Neuronal stem cell (in vitro differentiated cells): ENCODE measurements around the gene SPDL1. TPM values are rescaled to one million over a fixed set of nuclear protein-coding genes. Genes with fewer than 3 reads are reported as not detected.

Source experiments
- DNase-seq: peaks from one replicate; pipeline ENCODE4 v3.0.0-alpha.2; 2013; ENCODE audit warnings: low spot score
- H2AFZ ChIP-seq: one replicate; pipeline ENCODE4 v1.6.1; 2013; ENCODE audit warnings: mild to moderate bottlenecking, low read length, inconsistent platforms
- H2AK5ac ChIP-seq: 2 replicates; pipeline ENCODE4 v1.6.1; 2013; ENCODE audit warnings: low read depth, mild to moderate bottlenecking, inconsistent platforms, low read length, moderate library complexity, mixed read lengths
- H2BK120ac ChIP-seq: 2 replicates; pipeline ENCODE4 v1.6.1; 2013; ENCODE audit warnings: low read depth, mild to moderate bottlenecking, inconsistent platforms, low read length, moderate library complexity, mixed read lengths
- H2BK12ac ChIP-seq: one replicate; pipeline ENCODE4 v1.6.1; 2013; ENCODE audit warnings: low read length, inconsistent platforms
- H2BK15ac ChIP-seq: 2 replicates; pipeline ENCODE4 v1.6.1; 2013; ENCODE audit warnings: mild to moderate bottlenecking, low read length, inconsistent platforms, mixed read lengths
- H2BK5ac ChIP-seq: one replicate; pipeline ENCODE4 v1.6.1; 2013; ENCODE audit warnings: inconsistent platforms, mild to moderate bottlenecking, low read length, moderate library complexity
- H3K14ac ChIP-seq: one replicate; pipeline ENCODE4 v1.6.1; 2013; ENCODE audit warnings: low read length, inconsistent platforms
- H3K18ac ChIP-seq: 2 replicates; pipeline ENCODE4 v1.6.1; 2013; ENCODE audit warnings: low read length, inconsistent platforms
- H3K23ac ChIP-seq: 2 replicates; pipeline ENCODE4 v1.6.1; 2013; ENCODE audit warnings: low read depth, mild to moderate bottlenecking, mixed read lengths, low read length, inconsistent platforms; ENCODE audit not compliant: poor library complexity
- H3K27ac ChIP-seq: replicated peaks from 3 replicates; pipeline ENCODE4 v1.5.1; 2013; ENCODE audit warnings: low read length, inconsistent platforms
- H3K27me3 ChIP-seq, 3 experiments: 2 replicates each; pipeline ENCODE4 v1.6.1; 2013; ENCODE audit warnings: low read length in 3 of 3, mild to moderate bottlenecking in 2 of 3, inconsistent platforms in 1 of 3, low read depth in 1 of 3, mixed read lengths in 1 of 3, moderate library complexity in 1 of 3; ENCODE audit not compliant: control insufficient read depth in 3 of 3, insufficient read depth in 3 of 3
- H3K36me3 ChIP-seq, 2 donors: replicated peaks in 1 of 2; 2 replicates each; pipeline ENCODE4 v1.6.1; 2013; ENCODE audit warnings: low read length in 2 of 2; ENCODE audit not compliant: control insufficient read depth in 2 of 2, insufficient read depth in 2 of 2
- H3K4ac ChIP-seq: 2 replicates; pipeline ENCODE4 v1.6.1; 2013; ENCODE audit warnings: inconsistent platforms, mild to moderate bottlenecking, low read length, moderate library complexity
- H3K4me1 ChIP-seq, 2 donors: 1 replicate in 1 of 2; 2 replicates in 1 of 2; pipeline ENCODE4 v1.6.1; 2013; ENCODE audit warnings: low read length in 2 of 2, low read depth in 1 of 2; ENCODE audit not compliant: control insufficient read depth in 2 of 2, insufficient read depth in 1 of 2
- H3K4me2 ChIP-seq: one replicate; pipeline ENCODE4 v1.6.1; 2013; ENCODE audit warnings: mild to moderate bottlenecking, low read length, inconsistent platforms; ENCODE audit not compliant: insufficient read depth, poor library complexity, severe bottlenecking
- H3K4me3 ChIP-seq, 2 donors: 2 replicates each; pipeline ENCODE4 v1.5.1; 2013; ENCODE audit warnings: low read length in 2 of 2, mild to moderate bottlenecking in 2 of 2, inconsistent platforms in 1 of 2, moderate library complexity in 1 of 2
- H3K79me1 ChIP-seq: one replicate; pipeline ENCODE4 v1.6.1; 2013; ENCODE audit warnings: low read depth, mild to moderate bottlenecking, inconsistent platforms, low read length, moderate library complexity
- H3K9ac ChIP-seq: one replicate; pipeline ENCODE4 v1.6.1; 2013; ENCODE audit warnings: mild to moderate bottlenecking, low read depth, low read length, inconsistent platforms; ENCODE audit not compliant: poor library complexity
- H3K9me3 ChIP-seq, 2 donors: replicated peaks in 1 of 2; 2 replicates each; pipeline versions ENCODE3 to v1.6.1; 2013; ENCODE audit warnings: low read length in 2 of 2, mild to moderate bottlenecking in 2 of 2, inconsistent platforms in 1 of 2, low read depth in 1 of 2, mixed read lengths in 1 of 2, moderate library complexity in 1 of 2; ENCODE audit not compliant: control insufficient read depth in 2 of 2, insufficient read depth in 1 of 2
- H4K8ac ChIP-seq: one replicate; pipeline ENCODE4 v1.6.1; 2013; ENCODE audit warnings: low read depth, mild to moderate bottlenecking, inconsistent platforms, low read length, moderate library complexity
- H4K91ac ChIP-seq: one replicate; pipeline ENCODE4 v1.6.1; 2013; ENCODE audit warnings: low read length, low read depth, mild to moderate bottlenecking, inconsistent platforms; ENCODE audit not compliant: poor library complexity
- WGBS, 2 donors: extraction: QIAGEN DNeasy Blood & Tissue Kit; methylation state at CpG; one replicate each; pipeline ENCODE4 v1.1.7; 2013; ENCODE audit warnings: missing lambda C conversion rate in 2 of 2, mixed read lengths in 1 of 2; ENCODE audit not compliant: insufficient read length in 2 of 2, insufficient replicate concordance in 1 of 2; ENCODE audit errors: extremely low coverage in 2 of 2; 5-methylcytosine and 5-hydroxymethylcytosine counted together
- small RNA-seq: library from polyadenylated mRNA; stranded (forward); fragments of <200 nt; extraction: miRNeasy Mini kit (QIAGEN cat#:217004); gene quantifications from one replicate; pipeline ENCODE3, GENCODE V24; 2013; ENCODE audit not compliant: insufficient read depth

The SPDL1 gene

GRCh38 chr5:169652057-169652456, 68.5 kb downstream of the SPDL1 start:
- H3K4ac ChIP-seq: no peak overlapping the region
- no peak overlapping the region for H2BK15ac ChIP-seq
- H2AFZ ChIP-seq: no peak overlapping the region
- H3K4me2 ChIP-seq: no peak overlapping the region
- H3K9ac ChIP-seq: no peak overlapping the region
- no peak overlapping the region for H3K14ac ChIP-seq
- H3K4me1 ChIP-seq: no peaks in the 10 kb centered on the region
- no peak overlapping the region for H2BK12ac ChIP-seq
- no peak overlapping the region for H3K27ac ChIP-seq
- no CpG with 5 or more reads among the region's 1 CpG for WGBS, 2 donors
- H4K91ac ChIP-seq: no peak overlapping the region
- no peak overlapping the region for H4K8ac ChIP-seq
- no peaks in the 10 kb centered on the region for H3K9me3 ChIP-seq
- no peak overlapping the region for H3K18ac ChIP-seq
- H2AK5ac ChIP-seq: no peak overlapping the region
- peaks cover 0 to 9% (median 0%) of the 10 kb centered on the region in 3 experiments for H3K27me3 ChIP-seq
- H2BK5ac ChIP-seq: no peak overlapping the region
- no peak overlapping the region for H3K4me3 ChIP-seq
- H3K23ac ChIP-seq: no peak overlapping the region
- no peaks in the 10 kb centered on the region for H3K79me1 ChIP-seq
- no peak overlapping the region for H2BK120ac ChIP-seq
- no peak for DNase-seq
- no peaks in the 10 kb centered on the region for H3K36me3 ChIP-seq

- Histone ChIP-seq H2BK120ac (no peak overlapping the region), H3K14ac (peak overlapping the region; percentile 51), H2AFZ (no peak overlapping the region), H3K23ac (no peak overlapping the region), H2BK5ac (no peak overlapping the region), H3K4me2 (no peak overlapping the region), H2AK5ac (no peak overlapping the region), H3K79me1 (no peaks in the 10 kb centered on the region), H3K9ac (no peak overlapping the region), H3K27me3 (peaks cover 0 to 9% (median 0%) of the 10 kb centered on the region in 3 experiments), H3K9me3 (no peaks in the 10 kb centered on the region), H4K8ac (no peak overlapping the region), H3K27ac (no peak overlapping the region), H3K36me3 (no peaks in the 10 kb centered on the region), H2BK15ac (no peak overlapping the region), H4K91ac (no peak overlapping the region), H3K4me3 (no peak overlapping the region), H3K4me1 (no peaks in the 10 kb centered on the region), H3K4ac (no peak overlapping the region), H3K18ac (no peak overlapping the region), H2BK12ac (peak overlapping the region; percentile 12)
- no CpG with 5 or more reads among the region's 5 CpGs for WGBS, 2 donors
- DNase-seq: no peak
Observed at GRCh38 chr5:169653091-169653490, 69.5 kb downstream of the SPDL1 start.

Small RNA genes lying within 50 kb of the gene (small RNA-seq; reads per million reads assigned to genes)
- gene RNU6-477P: not detected
